PC-9 (cell line): ENCODE data around the gene SERINC5.

Source experiments
- EZH2 ChIP-seq: fragments of 200-600 bp; sonication (generic); IDR thresholded peaks from 2 replicates; pipeline ENCODE4 v1.8.0; 2017; ENCODE audit warnings: antibody characterized with exemption, low read depth
- TF ChIP-seq, protein P1 (sequence below): fragments of 200-600 bp; sonication (generic); conservative IDR thresholded peaks from 2 replicates; pipeline ENCODE4 v1.6.1; 2017; ENCODE audit warnings: mixed run types, antibody characterized with exemption, mild to moderate bottlenecking, moderate library complexity

DNA sequence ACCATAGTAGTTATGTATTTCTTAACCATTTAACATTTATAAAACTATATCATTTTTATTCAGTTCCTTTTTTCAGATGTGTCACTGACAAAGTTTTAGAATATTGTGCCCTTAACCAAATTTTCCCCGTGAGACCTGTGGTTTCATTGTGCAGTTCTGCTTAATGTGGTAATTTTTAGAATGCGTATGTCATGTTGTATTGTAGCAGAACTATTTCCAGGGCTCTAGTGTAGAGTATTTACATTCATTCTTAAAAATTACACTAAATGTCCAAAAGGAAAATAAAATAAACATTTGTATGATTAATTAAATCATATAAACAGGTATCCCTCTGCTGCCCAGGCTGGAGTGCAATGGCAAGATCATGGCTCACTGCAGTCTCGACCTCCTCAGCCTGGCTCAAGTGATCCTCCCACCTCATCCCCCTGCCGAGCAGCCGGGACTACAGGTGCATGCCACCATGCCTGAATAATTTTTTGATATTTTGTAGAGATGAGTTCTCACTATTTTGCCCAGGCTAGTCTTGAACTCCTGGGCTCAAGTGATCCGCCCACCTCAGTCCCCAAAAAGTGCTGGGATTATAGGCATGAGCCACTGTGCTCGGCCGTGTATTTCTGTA, 15.4 kb downstream of the SERINC5 start:
- no peak for TF ChIP-seq EZH2
- TF ChIP-seq, protein P1, sequence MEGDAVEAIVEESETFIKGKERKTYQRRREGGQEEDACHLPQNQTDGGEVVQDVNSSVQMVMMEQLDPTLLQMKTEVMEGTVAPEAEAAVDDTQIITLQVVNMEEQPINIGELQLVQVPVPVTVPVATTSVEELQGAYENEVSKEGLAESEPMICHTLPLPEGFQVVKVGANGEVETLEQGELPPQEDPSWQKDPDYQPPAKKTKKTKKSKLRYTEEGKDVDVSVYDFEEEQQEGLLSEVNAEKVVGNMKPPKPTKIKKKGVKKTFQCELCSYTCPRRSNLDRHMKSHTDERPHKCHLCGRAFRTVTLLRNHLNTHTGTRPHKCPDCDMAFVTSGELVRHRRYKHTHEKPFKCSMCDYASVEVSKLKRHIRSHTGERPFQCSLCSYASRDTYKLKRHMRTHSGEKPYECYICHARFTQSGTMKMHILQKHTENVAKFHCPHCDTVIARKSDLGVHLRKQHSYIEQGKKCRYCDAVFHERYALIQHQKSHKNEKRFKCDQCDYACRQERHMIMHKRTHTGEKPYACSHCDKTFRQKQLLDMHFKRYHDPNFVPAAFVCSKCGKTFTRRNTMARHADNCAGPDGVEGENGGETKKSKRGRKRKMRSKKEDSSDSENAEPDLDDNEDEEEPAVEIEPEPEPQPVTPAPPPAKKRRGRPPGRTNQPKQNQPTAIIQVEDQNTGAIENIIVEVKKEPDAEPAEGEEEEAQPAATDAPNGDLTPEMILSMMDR, result no peak
